Measurements from ENCODE around the gene LBH.

LBH gene

DNA sequence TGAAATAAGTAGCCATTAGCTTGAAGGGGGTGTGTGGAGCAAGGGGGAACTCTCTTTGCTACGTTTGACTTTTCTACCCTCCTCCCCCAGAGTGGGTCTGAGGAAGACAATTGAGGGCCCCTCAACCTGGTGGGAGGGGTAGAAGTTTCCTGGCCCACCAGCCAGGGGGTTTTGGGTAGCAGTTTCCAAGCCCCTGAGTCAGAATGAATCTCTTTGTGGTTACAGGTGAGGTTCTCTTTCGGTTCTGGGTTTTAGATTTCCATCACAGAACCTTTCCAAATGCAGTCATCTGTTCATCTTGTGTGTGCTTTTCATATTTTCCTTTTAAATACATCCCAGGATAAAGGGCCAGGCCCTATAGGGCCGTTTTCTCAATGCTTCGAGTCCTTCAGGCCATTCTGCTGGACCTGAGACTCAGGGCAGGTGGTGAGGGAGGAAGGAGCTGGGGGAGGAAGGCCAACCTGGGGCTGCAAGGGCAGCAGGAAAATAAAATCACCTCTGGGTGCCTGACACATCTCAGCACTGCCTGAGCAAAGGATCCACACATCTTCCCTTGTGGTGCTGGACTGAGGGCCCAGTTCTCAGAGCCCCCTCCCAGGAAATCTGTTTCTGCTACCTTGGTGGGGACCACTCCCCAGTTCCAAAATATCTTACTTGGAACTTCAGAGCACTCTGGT lies 4.7 kb downstream of the LBH start:
- peak; percentile 54 for DNase-seq

DNA sequence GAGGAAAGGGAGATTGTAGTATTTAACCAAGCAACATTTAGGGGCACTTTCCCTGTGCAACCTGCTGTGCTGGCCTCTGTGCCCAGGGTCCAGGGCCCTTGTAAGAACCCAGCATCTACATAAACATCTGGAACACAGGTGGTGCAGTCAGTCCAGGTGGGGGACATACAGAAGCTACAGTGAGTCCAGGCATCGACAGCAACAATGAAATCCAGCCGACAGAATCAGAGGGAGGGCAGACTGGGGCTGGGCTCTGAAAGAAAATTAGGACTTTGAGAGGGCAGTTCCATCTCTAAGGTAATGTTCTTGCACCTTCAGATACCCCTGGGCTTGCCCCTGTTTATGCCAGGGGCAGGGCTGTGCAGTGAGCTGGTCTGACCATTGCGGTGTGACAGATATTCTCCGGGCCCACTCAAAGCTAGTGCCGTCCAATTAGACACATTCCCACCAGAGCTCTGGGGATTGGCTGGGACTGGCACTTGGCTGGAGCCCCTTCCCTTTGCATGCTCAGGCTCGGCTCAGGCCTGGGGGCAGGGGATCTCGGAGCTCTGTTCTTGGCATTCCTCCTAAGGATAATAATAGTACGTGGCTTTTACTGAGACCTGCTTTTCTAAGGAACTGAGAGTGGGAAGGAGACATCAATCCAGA lies 5.4 kb downstream of the LBH start:
- no peak for DNase-seq

DNA sequence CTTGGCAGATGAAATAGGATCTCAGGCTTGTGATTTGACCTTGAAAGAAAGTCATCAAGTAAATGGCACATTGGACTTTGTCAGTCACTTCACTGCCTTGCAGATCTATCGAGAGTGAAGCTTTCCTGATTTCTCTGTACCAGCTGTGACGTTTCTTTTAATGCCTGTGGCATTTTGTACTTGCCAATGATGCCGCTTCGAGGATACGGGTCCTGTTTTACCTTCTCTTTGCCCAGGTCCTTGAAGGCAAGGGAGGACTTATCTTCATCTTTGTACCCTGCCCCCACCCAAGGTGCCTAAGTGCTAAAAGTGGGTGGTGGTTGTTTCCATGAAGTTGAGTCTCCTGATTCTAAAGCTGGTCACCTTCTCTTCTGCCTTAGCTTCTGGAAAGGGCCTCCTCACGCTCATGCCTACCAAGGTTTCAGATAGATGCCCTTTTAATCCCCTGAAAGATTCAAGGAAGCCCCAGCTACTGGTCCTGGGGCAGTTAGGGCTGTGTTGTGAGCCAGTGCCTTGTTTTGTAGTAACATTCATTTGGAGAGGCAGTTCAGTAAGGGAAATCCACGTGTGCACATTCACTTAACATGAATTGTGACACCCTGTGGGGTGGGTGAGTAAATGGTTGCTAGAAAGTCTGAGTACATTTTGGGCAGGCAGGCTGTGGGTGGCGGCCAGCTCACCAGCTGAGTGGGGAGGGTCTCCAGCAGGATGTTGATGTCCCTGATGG lies 6.1 kb downstream of the LBH start:
- peak; percentile 42 for DNase-seq

DNA sequence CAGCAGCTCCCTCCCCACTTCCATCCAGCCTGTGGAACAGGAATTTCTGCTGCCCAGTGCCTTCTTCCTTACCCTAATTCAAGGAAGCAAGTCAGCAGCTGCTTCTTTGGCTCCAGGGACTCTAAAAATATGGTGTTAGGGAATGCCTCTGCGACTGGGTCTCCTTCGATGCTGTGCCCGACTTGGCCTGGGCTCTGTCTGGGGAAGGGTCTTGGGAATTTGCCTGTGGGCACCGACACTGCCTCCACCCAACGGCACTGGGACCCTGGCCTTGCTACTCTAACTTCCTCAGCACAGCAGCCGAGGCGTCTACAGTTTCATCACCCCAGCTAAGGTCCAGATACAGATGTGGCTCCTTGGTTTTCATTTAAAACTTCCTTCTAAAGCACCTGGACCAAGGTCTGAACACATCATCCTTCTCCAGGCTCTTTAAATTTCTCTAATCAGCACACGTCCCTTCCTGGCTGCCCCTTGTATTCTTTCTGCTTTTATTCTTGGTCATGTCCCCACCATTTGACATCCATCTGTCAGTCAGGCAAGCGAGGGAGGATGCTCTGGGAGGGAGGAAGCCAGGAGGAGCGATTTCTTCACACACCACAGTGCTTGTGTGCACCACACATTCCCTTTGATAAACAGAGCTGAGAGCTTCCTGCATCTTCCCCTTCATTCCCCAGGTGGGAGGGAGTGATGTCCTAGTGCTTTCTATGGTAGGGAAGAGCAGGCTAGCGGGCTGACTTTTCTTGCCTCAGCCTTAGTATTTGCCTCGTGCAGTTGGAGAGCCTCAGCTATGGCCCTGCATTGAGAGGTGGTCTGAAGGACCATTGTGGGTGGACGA lies 6.8 kb downstream of the LBH start:
- no peak for DNase-seq

DNA sequence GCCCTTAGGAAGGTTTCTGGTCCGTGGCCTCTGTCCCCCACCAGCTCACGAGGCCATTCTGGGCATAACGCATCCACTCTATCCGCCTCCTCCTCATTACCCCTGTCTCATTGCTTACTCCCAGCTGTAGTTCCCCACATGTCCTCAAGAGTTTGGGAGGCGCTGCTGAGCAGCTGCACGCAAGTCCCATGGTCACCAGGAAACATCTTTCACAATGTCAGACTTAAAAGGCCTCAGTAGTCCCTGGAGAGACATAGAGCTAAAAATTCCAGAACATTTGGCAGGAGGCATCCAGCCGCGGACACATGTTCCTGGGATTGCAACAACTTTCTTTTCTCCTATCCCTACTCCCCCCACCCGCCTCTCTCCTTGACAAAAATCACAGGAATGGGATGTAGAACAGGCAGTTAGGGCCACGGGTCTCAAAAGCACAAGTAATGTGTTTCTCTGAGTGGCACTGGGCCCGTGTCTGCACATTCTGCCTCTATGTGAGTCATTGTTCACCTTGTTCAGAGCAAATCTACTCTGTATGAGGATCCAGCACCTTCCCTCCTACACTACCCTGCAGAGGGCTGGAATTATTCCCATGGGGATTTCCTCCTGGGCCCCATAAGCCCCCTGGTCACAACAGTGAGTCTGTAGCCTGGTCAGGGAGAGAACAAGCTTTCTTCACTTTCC lies 8.1 kb downstream of the LBH start:
- DNase-seq, result peak; percentile 71

DNA sequence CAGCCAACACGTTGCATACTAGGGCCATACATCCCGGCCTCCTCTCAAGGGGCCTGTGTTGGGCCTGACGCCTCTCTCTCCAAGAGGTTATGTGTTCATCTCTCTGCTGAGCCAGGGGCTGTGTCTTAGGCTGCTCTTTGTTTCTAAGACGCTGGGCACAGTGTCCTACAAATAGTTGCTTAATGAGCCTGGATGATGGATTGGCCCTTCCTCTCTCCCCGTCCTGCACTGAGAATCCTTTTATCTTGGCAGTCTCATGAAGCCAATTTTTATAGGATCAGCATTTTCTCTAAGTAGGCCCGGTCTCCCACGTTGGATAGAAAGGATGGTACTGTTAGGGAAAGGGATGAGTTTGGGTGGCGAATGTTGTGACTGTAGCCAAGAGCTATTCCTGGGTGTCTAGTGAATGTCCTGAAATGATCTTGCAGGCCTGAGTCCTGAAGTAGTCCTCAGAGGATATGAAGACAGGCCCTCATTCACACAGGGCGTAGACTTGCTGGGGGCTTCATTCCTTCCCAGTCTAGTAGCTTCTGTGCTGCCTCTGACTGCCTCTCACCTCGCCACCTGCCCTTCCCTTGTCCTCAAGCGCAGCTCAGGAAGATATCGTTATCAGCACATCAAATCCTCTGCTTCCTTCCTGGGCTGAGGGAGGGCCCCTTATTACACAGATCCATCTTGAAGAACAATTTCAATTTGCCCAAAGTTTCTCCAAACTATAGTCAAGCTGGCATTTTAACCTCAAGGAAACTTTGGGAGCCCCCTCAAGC lies 8.8 kb downstream of the LBH start:
- DNase-seq, result no peak

DNA sequence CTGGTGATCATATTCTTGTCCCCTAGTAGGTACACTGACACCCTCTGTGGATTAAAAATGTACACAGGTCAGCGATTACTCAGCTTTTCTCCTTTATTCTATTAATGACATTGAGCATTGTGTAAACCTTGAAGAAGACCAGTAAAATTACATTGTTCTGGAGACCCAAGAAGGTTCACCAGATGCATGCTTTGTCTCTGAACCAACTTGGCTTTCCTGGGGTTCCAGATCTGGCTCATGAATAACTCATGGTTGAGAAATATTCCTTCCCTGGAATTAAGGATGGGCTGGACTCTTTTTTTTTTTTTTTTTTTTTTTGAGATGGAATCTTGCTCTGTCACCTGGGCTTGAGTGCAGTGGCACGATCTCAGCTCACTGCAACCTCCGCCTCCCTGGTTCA lies 11.9 kb downstream of the LBH start:
- no peak for DNase-seq

DNA sequence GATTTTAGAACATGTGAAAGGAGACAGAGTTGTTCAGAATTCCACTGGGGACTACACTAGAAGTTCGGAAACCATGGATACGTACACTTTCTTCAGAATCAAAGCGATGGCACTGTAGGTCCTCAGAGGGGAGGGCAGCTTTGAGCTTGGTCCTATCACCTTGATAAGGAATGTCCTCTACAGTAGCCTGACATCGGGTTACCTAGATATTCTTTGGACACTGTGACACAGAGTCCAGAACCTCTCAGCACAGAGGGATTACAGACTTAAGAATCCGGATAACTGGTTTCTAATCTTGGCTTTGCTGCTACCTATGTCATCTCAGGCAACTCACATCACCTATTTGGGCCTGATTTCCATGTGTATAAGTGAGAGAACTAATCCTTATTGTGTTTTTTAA lies 14.0 kb downstream of the LBH start:
- DNase-seq, result no peak

DNA sequence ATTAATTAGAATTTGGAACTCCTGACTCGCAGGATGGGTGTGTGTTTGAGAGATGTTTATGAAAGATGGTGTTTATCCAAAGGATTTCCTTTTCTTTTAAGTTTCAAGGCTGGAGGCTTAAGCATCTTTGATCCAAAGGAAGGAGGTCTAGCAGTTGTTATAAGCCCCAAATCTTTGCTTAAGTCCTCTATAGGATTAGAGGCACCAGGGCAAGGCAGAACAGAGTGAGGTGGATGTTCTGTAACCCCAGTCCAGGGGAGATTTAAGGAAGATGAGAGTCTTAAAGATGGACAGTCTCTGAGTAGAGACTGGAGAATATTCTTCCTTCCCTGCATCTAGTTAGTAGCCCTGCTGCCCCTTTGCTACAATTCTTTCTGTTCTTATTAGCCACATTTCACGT lies 17.5 kb downstream of the LBH start:
- DNase-seq, result no peak

DNA sequence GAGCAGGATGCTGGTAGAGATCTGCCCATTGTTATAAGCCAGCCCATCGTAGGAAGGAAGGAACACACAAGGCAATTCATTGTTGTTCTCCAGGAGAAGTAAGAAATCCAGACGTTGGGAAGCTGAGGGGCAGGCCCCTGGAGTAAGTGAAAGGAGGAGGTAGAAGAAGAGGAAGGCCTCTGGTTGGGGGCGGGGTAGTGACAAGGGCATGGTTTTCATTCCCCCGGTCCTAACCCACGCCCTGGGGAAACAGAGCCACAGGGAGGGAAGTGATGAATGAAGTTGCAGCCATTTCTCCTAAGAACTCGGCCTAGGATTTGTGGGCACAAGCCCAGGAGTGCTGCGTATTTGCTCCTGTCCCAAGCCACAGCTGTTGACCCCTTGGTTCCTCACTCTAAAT lies 18.0 kb downstream of the LBH start:
- no peak for DNase-seq

DNA sequence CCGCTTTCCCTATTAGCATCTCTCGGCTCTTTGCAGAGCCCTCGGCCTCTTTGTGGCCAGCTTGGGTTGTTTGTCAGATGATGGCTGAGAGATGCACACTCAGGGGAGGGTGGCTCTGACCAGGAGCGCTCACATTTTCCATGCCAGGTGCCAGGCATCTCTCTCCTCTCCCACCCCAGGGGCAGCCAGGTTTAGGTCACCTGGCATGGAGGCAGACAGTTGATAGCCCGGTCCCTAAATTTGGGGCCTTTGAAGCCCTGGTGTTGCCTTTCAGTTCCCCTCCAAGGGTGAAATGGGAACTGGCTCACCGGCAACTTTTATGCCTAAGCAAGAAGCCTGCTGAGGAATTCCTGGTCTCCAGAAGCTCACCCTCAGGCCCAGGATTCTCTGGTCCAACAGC lies 19.1 kb downstream of the LBH start:
- DNase-seq, result no peak

DNA sequence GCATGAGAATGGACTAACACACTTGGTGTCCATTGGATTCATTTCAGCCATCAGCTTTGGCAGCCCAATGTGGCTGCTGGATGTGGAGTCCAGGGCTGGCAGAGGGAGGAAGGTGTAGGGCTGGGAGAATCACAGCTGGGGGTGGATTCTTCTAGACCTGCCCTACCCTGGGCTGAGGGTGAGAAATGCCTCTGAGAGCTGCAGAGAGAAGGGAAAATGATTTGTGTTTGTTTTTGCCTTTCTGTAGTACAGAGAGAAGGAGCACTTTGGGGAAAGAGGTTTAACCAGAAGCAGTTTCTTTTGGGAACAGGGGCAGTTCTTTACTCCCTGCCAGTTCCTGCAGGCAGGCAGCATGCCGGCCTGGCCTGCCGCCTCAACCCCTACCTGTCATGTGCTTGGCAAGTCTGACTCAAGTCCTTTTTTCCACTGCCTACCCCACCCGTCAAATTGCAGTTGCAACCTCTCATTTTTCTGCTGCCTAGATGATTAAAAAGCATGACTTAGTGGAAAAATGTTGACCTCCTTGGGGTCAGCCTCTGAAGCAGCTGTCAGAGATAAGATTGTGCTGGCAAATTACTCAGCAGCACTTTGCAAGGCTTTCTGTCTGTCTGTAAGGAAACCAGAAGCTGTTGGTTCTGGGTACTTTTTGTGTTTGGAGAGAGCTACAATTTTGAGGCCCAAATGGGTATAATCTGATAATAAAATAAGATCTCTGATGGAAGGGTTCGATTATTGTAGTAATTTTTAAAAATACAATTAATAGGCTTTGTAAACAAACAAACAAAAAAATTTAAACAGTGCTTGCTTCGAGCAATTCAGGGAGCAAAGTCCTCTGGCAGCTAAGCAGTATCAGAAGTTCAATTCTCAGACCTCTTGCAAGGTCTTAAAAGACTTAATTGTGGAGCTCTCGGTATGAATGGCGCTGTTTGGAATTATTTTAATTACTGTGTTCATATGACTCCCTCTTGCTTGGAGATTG lies 21.7 kb downstream of the LBH start:
- peak; percentile 55 for DNase-seq

DNA sequence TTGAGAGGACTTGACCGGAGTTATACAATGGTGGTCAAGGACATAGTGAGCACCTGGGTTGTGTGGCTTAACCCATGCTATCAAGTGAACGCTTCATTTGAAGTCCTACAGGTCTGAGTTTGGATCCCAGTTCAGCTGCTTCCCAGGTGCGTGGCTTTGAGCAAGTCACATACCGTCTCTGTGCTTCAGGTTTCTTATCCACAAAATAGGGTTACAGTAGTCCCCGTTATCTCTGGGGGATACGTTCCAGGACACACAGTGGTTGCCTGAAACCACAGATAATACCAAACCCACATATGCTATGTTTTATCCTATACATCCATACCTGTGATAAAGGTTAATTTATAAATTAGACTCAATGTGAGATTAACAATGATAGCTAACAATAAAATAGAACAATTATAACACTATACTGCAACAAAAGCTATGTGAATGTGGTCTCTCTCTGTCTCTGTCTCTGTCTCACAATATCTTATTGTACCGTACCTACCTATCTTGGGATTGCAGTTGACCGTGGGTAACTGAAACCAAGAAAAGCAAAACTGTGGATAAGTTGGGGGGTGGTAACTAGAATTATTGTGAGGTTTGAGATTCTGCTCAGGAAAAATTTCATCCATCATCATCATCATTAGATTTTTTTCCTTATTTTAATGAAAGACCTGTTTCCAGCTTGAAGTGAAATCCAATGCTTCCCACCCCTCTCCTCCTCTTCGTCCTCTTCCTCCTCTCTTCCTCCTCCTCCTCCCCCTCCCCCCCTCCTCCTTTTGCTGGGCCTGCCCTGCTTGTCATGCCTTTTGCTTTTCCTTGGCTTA lies 22.7 kb downstream of the LBH start:
- no peak for DNase-seq

DNA sequence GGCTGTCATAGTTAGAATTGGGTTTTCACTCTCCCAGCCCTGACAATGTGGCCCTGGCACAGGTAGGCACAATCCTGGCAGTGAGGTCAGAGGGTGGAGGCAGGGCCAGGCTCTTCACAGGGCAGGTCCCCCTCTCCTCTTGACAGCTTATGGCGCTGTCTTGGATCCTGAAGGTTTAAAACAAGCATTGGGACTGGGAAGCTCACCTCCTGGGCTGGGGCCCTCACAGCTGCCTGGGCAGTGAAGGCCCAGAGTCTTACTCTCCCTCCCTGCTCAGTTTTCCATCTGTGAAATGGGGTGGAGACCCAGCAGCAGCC lies 23.3 kb downstream of the LBH start:
- no peak for DNase-seq

DNA sequence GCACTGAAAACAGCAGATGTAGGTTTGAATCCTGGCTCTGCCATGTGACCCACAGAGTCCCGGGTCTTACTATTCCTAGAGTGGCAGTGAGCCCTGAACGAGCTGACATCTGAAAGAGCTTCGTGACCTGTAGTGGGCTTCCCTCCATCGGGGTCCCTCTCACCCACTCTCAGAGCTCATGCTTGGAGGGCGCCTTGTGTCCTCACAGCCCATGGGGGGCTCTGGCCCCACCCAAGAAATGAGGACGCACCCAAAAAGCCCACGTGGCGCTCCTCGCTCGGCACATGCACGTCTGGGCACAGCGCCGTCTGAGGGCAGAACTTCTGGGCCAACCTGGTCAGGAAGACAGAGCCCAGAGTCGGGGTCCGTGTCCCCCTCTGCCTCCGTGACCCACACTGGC lies 23.7 kb downstream of the LBH start:
- no peak for DNase-seq

DNA sequence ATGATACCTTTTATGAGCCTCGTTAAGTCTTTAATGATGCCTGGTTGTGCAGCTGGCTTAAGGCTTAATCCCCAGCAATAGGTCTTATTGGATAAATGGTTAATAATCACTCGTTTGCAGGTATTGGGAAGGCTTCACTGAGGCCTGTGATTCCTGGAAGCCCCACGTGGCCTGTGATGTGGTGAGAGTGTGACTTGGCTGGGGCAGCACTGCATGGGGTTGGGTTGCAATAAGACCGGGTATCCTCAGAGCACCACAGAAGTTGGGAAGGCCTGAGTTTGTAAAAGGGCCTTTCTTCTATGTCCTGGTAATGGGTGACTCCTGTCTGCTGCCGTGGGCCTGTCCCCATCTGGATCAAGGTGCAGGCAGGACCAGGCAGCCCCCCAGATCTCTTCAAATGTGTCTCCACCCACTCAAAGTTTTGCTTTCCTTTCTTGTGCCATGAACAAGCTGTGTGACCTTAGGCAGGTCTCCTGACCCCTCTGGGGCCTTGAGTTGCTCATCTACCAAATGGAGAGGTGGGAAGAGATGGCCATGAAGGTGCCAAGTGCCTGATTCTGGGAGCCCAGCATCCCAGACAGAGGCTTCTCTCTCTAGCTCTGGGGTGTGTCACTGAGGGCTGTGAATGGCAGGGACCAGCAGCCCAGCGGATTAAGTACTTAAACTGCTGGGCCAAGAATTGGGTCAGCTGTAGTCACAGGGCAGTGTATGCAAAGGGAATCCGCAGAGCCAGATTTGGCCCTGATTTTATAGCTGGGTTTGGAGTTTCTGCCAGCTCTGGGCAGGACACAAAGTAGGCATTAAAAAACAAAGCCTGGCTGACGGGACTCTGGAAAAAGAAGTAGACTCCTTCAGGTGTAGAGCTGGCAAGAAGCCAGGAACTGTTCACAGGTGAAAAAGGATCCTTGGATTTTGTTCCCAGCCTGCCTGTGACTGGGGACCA lies 24.4 kb downstream of the LBH start:
- DNase-seq, result no peak

DNA sequence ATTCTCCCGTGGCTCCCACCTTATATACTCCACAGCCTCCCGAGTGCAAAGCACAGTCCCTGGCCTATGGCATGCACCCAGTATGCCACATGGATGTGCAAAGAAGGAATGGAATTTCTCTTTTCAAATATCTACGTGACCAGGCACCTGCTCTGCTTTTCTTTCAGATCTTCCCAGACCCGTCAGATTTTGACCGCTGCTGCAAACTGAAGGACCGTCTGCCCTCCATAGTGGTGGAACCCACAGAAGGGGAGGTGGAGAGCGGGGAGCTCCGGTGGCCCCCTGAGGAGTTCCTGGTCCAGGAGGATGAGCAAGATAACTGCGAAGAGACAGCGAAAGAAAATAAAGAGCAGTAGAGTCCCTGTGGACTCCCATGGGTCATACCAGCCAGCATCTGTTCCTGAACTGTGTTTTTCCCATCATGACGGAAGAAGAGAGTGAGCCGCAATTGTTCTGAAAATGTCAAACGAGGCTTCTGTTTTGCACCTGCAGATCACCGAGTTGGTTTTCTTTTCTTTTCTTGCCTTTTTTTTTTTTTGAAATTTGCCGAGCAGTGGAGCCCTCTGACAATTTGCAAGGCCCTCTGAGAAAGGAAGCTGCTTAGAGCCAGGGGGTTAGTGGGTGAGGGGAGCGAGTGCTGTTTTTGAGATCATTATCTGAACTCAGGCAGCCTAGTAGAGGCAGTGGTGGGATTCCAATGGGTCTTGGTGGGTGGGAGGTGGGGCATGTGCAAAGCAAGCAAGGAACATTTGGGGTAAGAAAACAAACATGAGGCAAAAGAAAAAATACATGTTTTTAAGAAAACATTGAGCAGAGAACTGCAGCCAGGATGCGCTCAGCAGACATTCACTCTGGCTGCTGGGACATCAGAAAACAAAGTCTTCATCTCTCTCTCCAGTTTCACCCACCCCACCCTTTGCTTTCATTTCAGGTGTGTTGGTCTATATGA lies 26.2 kb downstream of the LBH start:
- DNase-seq, result no peak

DNA sequence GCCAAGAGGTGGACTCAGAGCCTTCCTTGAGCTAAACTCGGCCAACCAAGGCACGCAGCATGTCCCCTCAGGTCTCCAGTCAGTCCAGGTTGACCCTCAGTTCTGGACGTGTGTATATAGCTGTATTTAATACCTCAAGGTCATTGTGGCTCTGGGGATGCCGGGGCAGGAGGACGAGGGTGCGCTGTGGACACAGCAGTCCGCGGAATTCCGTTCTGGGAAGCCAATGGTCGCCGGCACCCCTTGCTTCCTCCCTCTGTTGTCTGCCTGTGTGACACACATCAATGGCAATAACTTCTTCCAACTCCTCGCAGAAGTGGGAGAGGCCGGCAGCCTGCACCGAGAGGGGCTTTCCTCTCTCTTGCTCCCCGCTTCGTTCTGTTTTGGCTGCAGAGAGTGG lies 27.7 kb downstream of the LBH start:
- no peak for DNase-seq
